WI38 (cell line): ENCODE measurements around the gene LPP.

Experiments used
- H3K4me3 ChIP-seq: 2 replicates; pipeline ENCODE4 v1.5.1; 2011; ENCODE audit warnings: low read depth, mild to moderate bottlenecking, control low read depth, low read length
- TF ChIP-seq, protein P1 (sequence below): IDR thresholded peaks from 2 replicates; pipeline ENCODE4 v1.5.1; 2012; ENCODE audit warnings: low read depth, mild to moderate bottlenecking, control low read depth, low read length

Gene LPP

DNA sequence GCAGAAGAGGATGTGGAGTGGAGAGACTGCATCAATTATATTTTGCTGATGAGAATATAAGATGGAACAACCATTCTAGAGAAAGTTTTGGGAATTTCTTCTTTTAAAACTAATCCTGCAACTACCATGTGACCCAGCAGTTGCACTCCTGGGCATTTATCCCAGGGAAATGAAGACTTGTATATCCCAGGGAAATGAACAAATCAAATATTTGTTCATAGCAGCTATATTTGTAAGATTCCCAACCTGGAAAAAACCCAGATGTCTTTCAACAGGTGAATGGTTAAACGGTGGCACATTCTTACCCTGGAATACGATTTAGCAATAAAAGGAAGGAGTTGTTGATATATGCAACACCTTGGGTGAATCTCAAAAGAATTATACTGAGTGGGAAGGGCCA, 632.5 kb downstream of the LPP start:
- TF ChIP-seq, protein P1, sequence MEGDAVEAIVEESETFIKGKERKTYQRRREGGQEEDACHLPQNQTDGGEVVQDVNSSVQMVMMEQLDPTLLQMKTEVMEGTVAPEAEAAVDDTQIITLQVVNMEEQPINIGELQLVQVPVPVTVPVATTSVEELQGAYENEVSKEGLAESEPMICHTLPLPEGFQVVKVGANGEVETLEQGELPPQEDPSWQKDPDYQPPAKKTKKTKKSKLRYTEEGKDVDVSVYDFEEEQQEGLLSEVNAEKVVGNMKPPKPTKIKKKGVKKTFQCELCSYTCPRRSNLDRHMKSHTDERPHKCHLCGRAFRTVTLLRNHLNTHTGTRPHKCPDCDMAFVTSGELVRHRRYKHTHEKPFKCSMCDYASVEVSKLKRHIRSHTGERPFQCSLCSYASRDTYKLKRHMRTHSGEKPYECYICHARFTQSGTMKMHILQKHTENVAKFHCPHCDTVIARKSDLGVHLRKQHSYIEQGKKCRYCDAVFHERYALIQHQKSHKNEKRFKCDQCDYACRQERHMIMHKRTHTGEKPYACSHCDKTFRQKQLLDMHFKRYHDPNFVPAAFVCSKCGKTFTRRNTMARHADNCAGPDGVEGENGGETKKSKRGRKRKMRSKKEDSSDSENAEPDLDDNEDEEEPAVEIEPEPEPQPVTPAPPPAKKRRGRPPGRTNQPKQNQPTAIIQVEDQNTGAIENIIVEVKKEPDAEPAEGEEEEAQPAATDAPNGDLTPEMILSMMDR, result no peak
- H3K4me3 ChIP-seq, result no peak overlapping the region

DNA sequence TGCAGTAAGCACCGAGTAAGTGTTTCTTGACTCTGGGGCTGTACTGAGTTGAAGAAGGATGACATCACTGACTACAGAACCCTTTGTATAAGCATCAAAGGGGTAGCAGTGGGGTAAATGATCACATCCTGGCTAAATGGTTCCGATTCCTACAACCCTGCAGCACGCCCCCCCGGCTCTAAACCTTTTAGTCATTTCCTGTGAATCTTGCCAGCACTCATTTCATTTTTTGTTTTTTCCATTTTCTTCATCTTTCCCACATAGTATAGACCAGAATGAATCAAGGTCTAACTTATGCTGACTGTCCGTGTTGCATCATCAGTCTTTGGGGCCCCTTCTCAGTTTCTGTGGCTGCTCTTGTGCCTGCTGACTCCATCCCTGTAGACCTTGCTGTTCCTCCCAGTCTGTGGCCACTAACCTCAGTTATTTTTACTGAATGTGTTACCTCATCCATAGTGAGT, 634.7 kb downstream of the LPP start:
- TF ChIP-seq, protein P1, result no peak
- H3K4me3 ChIP-seq, result no peak overlapping the region; the same call in 1 of the 2 replicates

DNA sequence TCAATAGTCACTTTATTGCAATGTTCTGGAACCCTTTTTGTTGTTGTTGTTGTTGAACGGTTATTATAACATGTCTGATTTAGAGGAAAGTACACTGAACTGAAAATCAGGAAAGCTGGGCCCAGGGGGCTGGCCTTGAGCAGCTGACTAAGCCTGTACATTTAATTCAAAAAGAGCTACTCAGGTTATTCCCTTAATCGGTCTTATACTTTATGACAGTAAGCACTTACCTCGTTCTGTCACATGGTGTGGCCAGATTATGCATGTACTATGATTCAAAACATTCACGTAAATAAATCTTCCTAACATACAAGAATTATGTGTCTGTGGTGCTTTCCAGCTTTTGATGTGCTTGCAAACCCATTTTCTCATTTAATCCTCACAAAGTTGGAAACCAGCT, 635.3 kb downstream of the LPP start:
- TF ChIP-seq, protein P1, result no peak
- H3K4me3 ChIP-seq, result no peak overlapping the region

- TF ChIP-seq, protein P1, result no peak
- no peak overlapping the region for H3K4me3 ChIP-seq
Measured at GRCh38 chr3:188791311-188791710, 637.4 kb downstream of the LPP start.

GRCh38 chr3:188792793-188793192, 638.8 kb downstream of the LPP start:
- H3K4me3 ChIP-seq, result no peak overlapping the region
- TF ChIP-seq, protein P1, result no peak

DNA sequence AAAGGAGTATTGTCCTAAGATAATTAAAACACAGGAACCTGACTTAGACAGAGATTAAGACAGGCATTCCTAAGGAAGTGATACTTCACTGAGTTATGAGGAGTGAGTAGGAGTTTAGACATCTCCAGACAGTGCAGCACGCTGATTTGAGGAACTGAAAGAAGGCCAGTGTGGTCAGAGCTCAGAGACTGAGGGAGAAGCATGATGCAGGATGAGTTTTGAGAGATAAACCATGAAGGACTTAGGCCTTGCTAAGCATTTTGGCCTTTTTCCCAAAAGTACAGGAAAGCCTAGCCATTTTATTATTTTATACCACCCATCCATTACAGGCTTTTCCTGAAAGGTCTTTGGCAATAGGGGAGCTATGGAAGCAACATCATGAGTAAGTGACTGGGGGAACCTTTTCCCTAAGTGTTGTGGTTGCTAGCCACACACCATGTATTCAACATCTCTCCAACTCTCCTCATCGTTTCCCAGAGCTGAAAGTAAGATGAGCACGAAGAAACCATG, 642.2 kb downstream of the LPP start:
- TF ChIP-seq, protein P1, result no peak
- no peak overlapping the region for H3K4me3 ChIP-seq

GRCh38 chr3:188797045-188797444, 643.1 kb downstream of the LPP start:
- H3K4me3 ChIP-seq, result no peak overlapping the region
- TF ChIP-seq, protein P1, result no peak
